HPDE6-E6E7 (cell line): ENCODE measurements around the gene MGLL.
"Not testable (repeated sequence)": the region's sequence is repeated elsewhere in the genome, so short reads cannot be mapped to it uniquely, and the experiment has no call there.

Experiments used
- DNase-seq: peaks from one replicate; pipeline ENCODE4 v3.0.0; 2011; ENCODE audit warnings: missing footprints; ENCODE audit errors: extremely low spot score

Gene MGLL

GRCh38 chr3:127709320-127710060, 112.8 kb downstream of the MGLL start:
- no peak for DNase-seq

GRCh38 chr3:127708837-127709236, 113.5 kb downstream of the MGLL start:
- no peak for DNase-seq

- DNase-seq = no peak
These were observed 114.4 kb downstream of the MGLL start for GRCh38 chr3:127707851-127708411.

GRCh38 chr3:127706785-127707351, 115.4 kb downstream of the MGLL start:
- no peak for DNase-seq

- no peak for DNase-seq
These were observed 116.0 kb downstream of the MGLL start for GRCh38 chr3:127706312-127706711.

GRCh38 chr3:127704840-127705239, 117.5 kb downstream of the MGLL start:
- not testable (repeated sequence) for DNase-seq

- DNase-seq = no peak
These were observed 120.2 kb downstream of the MGLL start for GRCh38 chr3:127702151-127702578.

GRCh38 chr3:127701280-127701911, 120.9 kb downstream of the MGLL start:
- no peak for DNase-seq

- no peak for DNase-seq
These were observed 121.9 kb downstream of the MGLL start for GRCh38 chr3:127700406-127700805.

- no peak for DNase-seq
These were observed 122.7 kb downstream of the MGLL start for GRCh38 chr3:127699416-127700300.

GRCh38 chr3:127698691-127699415, 123.5 kb downstream of the MGLL start:
- no peak for DNase-seq

- no peak for DNase-seq
These were observed 124.0 kb downstream of the MGLL start for GRCh38 chr3:127698286-127698685.

GRCh38 chr3:127697551-127698240, 124.6 kb downstream of the MGLL start:
- no peak for DNase-seq

- no peak for DNase-seq
These were observed 127.7 kb downstream of the MGLL start for GRCh38 chr3:127694467-127695215.

- no peak for DNase-seq
These were observed 128.9 kb downstream of the MGLL start for GRCh38 chr3:127693336-127693843.

GRCh38 chr3:127692501-127693335, 129.6 kb downstream of the MGLL start:
- DNase-seq = no peak

- no peak for DNase-seq
These were observed 130.3 kb downstream of the MGLL start for GRCh38 chr3:127691974-127692373.

GRCh38 chr3:127691489-127691888, 130.8 kb downstream of the MGLL start:
- no peak for DNase-seq
